GM18861 (cell line): ENCODE measurements around the gene TMEM139.
"Not testable (repeated sequence)": the region's sequence is repeated elsewhere in the genome, so short reads cannot be mapped to it uniquely, and the experiment has no call there.

Experiments
- ATAC-seq: cut with Tn5 transposase; IDR thresholded peaks from one replicate; pipeline ENCODE4 v1.9.1; 2021; ENCODE audit not compliant: unreplicated experiment

TMEM139 gene

GRCh38 chr7:143257501-143257900 lies 27.3 kb upstream of the TMEM139 start:
- ATAC-seq, result no peak

DNA sequence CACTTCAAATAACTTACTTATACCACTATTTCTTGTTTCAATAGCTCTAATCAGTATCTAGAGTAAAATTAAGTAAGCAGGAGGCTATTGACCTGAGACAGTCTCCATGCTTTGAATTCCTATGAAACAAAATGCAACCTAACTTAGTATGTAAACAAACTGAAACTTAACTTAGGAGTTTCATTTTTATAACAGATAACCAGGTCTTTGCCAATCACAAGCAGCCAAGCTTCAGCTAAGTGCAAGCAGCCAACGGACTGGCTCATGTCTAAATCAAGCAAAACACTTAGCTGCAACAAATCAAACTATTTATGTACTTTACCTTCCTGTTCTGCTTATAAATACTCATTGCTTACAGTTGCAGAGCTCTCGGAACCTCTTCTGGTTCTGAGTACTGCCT lies 25.9 kb upstream of the TMEM139 start:
- ATAC-seq, result peak; percentile 33

DNA sequence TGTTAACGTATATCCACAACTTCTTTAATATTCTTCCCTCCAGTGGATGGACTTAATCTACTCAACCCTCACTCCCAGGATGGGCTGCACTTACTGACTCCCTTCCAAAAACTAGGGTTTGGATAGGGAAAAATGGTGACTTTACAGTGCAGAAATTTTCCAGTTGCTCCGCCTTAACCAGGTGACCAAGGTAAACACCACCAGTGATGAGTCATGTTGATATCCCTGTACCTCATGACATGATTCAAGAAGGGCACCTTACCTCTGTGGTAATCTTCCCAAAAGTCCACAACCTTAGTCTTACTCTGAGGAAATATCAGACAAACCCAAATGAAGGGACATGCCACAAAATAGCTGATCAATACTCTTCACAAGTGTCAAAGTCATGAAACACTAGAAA lies 25.0 kb upstream of the TMEM139 start:
- no peak for ATAC-seq

- ATAC-seq, result no peak
These were observed 22.9 kb upstream of the TMEM139 start for GRCh38 chr7:143261901-143262300.

- ATAC-seq, result peak; percentile 98
These were observed 21.2 kb upstream of the TMEM139 start, which contains the start of gene GSTK1 for GRCh38 chr7:143263266-143264195. Gene GSTK1 (plus strand): TSS chr7:143263441. CDS start chr7:143263514, 73 bp downstream.

DNA sequence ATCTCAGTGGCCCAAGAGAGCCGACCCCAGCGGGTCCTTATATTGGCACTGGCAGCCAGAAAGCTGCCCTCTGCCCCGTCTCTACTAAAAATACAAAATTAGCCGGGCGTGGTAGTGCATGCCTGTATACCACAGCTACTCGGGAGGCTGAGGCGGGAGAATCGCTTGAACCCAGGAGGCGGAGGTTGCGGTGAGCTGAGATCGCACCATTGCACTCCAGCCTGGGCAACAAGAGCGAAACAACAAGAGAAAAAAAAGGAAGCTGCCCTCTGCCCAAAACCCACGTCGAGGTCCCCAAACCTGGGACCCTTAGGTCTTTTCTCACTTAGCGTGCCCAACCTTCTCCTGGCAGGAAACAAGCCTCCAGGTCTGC lies 20.6 kb upstream of the TMEM139 start:
- ATAC-seq, result not testable (repeated sequence)

- no peak for ATAC-seq
These were observed 19.6 kb upstream of the TMEM139 start for GRCh38 chr7:143265017-143265693.

DNA sequence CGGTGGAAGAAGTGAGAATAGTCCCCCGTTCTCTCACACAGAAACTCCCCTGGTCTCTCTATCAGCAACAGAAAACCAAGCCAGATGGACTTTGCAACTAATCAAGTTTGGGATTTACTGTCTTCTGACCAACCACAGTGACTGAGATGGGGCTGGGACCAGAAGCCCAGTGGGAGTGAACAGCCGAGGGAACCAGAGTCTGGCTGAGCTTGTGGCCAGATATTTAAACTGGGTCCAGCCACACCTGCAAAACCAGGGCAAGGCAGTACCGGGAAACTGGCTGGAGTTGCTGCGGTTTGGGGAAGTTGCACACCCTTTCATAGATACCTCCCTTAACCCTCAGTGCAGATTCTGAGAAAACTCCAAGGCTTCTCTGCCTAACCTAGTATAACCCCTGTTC lies 15.5 kb upstream of the TMEM139 start:
- no peak for ATAC-seq

DNA sequence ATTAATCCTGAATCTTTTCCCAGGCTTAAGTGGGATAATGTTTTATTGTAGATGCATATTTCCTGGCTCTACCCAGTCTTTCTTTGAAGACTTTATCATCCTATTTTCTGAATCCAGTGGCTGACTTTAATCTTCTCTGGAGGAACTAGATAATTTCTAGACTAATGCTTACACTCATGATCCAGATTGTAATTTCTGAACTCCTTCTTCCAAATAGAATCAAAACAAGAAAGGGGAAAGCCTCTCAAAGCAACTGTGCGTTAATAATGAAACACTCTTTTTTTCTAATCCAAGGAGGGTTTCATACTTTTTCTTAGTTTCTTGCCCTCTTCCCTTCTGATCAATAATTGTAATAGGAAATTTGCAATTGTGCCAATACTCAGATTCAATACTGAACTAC lies 13.5 kb upstream of the TMEM139 start:
- no peak for ATAC-seq

DNA sequence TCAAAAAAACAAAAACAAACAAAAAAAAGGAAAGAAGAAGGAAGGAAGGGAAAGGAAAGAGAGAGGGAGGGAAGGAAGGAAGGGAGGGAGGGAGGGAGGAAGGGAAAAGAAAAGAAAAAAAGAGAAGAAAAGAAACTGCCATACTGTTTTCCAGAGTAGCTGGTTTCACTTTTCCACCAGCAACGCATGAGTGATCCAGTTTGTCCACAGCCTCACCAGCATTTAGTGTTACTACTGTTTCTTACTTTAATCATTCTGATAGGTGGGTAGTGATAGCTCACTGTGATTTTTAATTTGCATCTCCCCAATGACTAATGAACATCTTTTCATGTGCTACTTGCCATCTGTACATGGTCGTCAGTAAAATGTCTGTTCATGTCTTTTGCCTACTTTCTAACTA lies 11.9 kb upstream of the TMEM139 start:
- ATAC-seq, result no peak

- no peak for ATAC-seq
These were observed 5.3 kb upstream of the TMEM139 start for GRCh38 chr7:143279186-143280098.

- ATAC-seq, result no peak
These were observed 4.6 kb upstream of the TMEM139 start for GRCh38 chr7:143280160-143280559.

GRCh38 chr7:143280566-143280965 lies 4.2 kb upstream of the TMEM139 start:
- no peak for ATAC-seq

DNA sequence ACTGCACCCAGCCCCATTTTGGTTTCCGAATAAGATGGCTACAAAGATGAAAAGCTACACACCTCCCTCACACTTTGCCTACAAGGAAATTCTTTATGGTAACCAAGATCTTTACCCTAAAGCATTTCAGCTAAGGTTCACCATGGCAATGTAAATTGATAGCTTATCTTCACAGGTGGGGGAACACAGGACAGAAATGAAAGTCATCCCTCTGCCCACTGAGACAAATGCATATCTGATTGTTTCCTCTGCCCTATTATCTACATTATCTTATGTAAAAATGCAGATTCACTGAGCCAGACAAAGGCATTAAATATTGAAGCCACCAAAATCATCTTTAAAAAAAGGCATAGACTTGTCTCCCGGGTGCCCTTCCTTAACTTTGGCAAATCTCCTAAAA lies 3.2 kb upstream of the TMEM139 start:
- no peak for ATAC-seq

GRCh38 chr7:143282124-143282523 lies 2.6 kb upstream of the TMEM139 start:
- ATAC-seq, result no peak

DNA sequence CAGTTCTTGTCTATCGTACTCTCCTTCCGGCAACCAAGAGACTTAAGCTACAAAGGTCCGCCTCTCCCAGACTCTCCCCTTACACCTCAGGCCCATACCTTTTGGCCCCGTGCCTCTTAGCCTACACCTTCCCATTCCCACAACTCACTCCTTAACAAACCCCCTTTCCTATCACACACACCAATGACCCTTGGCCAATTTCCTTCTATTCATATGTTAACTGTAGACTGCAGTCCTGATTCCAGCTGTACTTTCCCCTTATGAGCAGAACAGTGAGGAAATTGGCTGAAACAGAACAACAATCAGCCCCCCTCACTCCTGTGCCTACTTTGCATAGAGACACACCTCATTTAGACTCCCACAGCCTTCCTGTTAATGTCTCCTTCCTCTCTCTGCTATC lies 1.4 kb upstream of the TMEM139 start:
- no peak for ATAC-seq

DNA sequence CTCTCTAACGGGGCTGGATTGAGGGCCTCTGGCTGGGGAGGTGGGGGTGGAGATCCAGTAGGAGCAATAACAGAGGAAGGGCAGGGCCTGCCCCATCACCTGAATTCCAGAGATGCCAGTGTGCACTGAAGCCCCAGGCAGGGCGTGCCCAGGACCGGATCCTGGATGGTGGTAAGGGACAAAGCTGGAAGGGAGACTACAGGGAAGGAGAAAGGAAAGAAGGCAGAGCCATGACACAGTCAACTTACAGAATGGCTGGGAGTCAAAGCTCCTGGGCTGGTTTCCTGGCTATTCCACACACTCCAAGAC lies 666 bp downstream of the TMEM139 start:
- no peak for ATAC-seq

DNA sequence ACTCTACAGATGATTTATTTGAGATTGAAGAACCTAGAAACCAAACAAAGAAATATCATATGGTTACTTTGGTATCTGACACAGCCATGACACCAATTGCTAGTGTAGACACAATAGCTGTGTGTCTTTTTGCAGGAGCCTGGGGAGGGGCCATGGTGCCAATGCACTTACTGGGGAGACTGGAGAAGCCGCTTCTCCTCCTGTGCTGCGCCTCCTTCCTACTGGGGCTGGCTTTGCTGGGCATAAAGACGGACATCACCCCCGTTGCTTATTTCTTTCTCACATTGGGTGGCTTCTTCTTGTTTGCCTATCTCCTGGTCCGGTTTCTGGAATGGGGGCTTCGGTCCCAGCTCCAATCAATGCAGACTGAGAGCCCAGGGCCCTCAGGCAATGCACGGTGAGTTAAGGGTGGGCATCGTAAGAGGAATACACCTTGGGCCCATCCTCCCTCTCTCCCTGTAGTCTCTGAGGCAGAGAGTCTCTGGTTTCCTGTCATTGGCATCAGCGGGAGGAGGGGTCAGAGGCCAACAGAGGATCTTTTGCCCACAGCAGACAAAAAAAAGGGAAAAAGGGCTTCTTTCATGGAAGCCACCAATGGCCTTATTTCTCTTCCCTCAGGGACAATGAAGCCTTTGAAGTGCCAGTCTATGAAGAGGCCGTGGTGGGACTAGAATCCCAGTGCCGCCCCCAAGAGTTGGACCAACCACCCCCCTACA lies 1.2 kb downstream of the TMEM139 start:
- no peak for ATAC-seq

GRCh38 chr7:143286522-143286890 lies 1.7 kb downstream of the TMEM139 start:
- ATAC-seq, result no peak

GRCh38 chr7:143287339-143287934 lies 2.7 kb downstream of the TMEM139 start:
- ATAC-seq, result no peak
